CD4-positive, alpha-beta T cell treated with Interleukin-15 for 4 hours (primary cell): ENCODE measurements around the gene SOX1.

Source experiments
- DNase-seq: peaks from one replicate; pipeline ENCODE4 v3.0.0-alpha.2; 2020; ENCODE audit warnings: low spot score

The SOX1 gene

GRCh38 chr13:112067116-112067741 is at the start of gene SOX1:
TSS of gene SOX1 (plus strand) at chr13:112067149. CDS start at chr13:112067659, 510 bp downstream.
- no peak for DNase-seq

- no peak for DNase-seq
Observed at GRCh38 chr13:112024577-112024976, 42.4 kb upstream of the SOX1 start.

GRCh38 chr13:112027250-112027649 is 39.7 kb upstream of the SOX1 start:
- DNase-seq, result no peak

- no peak for DNase-seq
Observed at GRCh38 chr13:112028481-112028880, 38.5 kb upstream of the SOX1 start.

GRCh38 chr13:112029143-112029542 is 37.8 kb upstream of the SOX1 start:
- DNase-seq, result no peak

GRCh38 chr13:112032186-112032993 is 34.6 kb upstream of the SOX1 start:
- DNase-seq, result no peak

- no peak for DNase-seq
Observed at GRCh38 chr13:112034231-112034630, 32.7 kb upstream of the SOX1 start.

- DNase-seq, result no peak
Observed at GRCh38 chr13:112034846-112035245, 32.1 kb upstream of the SOX1 start.

GRCh38 chr13:112042496-112042895 is 24.5 kb upstream of the SOX1 start:
- no peak for DNase-seq

GRCh38 chr13:112052213-112052612 is 14.7 kb upstream of the SOX1 start:
- DNase-seq, result no peak

GRCh38 chr13:112053167-112053743 is 13.7 kb upstream of the SOX1 start:
- DNase-seq, result no peak

GRCh38 chr13:112053744-112054615 is 13.0 kb upstream of the SOX1 start:
- no peak for DNase-seq

- no peak for DNase-seq
Observed at GRCh38 chr13:112054616-112055015, 12.3 kb upstream of the SOX1 start.

GRCh38 chr13:112055036-112055914 is 11.7 kb upstream of the SOX1 start:
- DNase-seq, result no peak

- DNase-seq, result no peak
Observed at GRCh38 chr13:112055915-112056269, 11.1 kb upstream of the SOX1 start.

GRCh38 chr13:112056284-112056727 is 10.6 kb upstream of the SOX1 start:
- DNase-seq, result no peak

- DNase-seq, result no peak
Observed at GRCh38 chr13:112056739-112057438, 10.1 kb upstream of the SOX1 start.

- DNase-seq, result no peak
Observed at GRCh38 chr13:112057439-112057735, 9.6 kb upstream of the SOX1 start.

GRCh38 chr13:112057736-112058518 is 9.0 kb upstream of the SOX1 start:
- DNase-seq, result no peak

GRCh38 chr13:112058519-112058873 is 8.5 kb upstream of the SOX1 start:
- DNase-seq, result no peak
